Measurements from ENCODE around the gene UBN1. TPM values are rescaled to one million over a fixed set of nuclear protein-coding genes. Genes with fewer than 3 reads are reported as not detected.

Gene UBN1
- total RNA-seq, 1 experiment from 2014 or later = 36.2 TPM

- DNase-seq (ENCODE audit: low read depth) = peak; percentile 91
Observed at GRCh38 chr16:4859190-4859899, 12.1 kb downstream of the UBN1 start.

DNA sequence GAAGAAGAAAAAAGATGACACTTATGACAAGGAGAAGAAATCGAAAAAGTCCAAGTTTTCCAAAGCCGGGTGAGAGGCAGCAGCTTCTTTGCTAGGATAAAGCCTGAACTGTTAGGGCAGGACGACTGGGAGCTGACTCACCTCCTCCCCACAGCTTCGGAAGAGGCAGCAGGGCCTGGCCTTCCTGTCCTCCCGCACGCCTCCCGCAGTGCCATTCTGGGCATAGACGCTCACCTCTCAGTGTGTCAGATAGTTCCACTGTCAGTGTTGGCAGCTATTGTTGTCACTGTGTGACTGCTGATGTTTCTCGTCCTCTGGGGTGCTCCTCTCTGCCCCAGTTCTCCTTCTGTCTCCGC is 12.6 kb downstream of the UBN1 start:
- DNase-seq (ENCODE audit: low read depth) = peak; percentile 89

- DNase-seq (ENCODE audit: low read depth) = no peak
Observed at GRCh38 chr16:4860727-4861342, 13.6 kb downstream of the UBN1 start.

DNA sequence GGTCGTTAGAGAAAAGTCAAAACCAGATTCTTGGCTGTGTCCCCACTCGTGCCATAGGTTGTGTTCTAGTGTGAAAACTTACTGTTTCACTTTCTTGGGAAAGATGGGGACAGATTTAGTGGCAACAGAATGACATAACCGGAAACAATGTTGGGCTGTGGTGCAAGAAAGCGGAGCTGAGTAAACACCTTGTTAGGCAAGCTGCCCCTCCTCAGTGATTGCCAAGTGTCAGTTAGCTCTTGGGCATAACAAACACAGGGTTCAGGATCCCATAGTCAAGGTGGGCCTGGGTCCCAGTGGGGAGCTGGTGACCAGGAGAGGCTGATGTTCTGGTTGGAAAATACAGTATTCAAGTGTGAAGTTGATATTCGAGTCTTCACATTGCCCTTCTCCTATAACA is 15.4 kb downstream of the UBN1 start:
- no peak for DNase-seq (ENCODE audit: low read depth)

- DNase-seq (ENCODE audit: low read depth) = no peak
Observed at GRCh38 chr16:4864728-4865127, 17.4 kb downstream of the UBN1 start.

- DNase-seq (ENCODE audit: low read depth) = no peak
Observed at GRCh38 chr16:4865231-4865860, 18.1 kb downstream of the UBN1 start.

DNA sequence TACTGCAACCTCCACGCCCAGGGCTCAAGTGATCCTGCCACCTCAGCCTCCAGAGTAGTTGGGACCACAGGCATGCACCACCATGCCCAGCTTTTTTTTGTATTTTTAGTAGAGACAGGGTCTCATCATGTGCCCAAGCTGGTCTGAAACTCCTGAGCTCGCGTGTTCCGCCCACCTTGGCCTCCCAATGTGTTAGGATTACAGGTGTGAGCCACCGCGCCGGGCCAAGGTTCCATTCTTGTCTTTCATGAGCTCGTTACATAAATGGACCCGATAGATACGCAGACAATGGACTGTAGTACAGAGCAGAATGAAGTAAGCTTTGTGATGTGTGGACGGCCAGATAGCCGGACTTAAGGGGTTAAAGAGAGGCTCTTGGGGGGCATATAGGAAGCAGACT is 19.3 kb downstream of the UBN1 start:
- no peak for DNase-seq (ENCODE audit: low read depth)

GRCh38 chr16:4868026-4868425 is 20.7 kb downstream of the UBN1 start:
- no peak for DNase-seq (ENCODE audit: low read depth)

DNA sequence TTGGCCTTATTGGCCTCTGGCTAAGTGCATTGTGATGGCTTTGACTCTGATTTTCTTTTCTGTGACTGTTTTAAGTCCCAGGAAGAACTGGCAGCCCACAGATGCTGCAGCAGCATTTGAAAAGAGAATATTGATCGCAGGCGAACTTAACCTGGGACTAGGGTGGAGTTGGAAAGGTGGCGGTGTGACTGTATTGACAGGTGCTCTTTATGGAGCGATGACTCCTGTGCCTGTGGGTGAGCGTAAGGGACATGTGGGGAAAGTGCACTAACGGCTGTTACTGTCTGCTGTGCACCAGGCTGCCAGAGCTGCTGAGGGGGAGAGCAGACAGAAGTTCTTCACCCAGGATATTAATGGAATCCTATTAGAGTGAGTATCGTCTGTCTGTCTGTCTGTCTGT is 21.3 kb downstream of the UBN1 start:
- no peak for DNase-seq (ENCODE audit: low read depth)

DNA sequence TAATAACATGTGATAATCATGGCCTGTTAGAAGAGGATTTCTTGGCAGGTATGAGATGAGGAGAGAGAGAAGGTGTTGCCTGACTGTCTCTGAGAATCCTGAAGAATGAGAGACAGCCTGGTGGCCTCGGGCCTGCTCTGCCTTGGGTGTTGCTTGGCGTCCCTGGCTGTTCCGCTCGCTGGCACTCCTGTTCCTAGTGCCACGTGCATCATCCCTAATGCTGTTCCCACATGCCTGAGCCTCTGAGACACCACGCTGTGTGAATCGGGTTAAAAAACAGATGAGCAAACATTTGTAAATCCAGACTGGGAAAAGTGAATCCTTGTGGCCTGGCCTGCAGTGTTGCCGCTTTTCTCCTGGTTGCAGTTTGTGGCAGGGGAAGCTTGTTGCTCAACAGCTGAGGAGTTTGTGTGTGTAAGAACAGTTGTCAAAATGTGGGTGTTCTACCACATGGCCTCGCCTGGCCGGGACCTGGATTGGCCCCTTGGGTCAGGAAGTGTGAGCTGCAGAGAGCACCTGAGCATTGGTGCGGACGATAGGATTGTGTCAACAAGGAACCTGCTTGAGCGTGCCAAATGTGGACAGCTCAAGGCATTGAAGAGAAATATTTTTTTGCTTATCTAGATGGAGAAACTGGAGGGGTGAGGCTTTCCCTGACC is 22.0 kb downstream of the UBN1 start:
- DNase-seq (ENCODE audit: low read depth) = no peak

DNA sequence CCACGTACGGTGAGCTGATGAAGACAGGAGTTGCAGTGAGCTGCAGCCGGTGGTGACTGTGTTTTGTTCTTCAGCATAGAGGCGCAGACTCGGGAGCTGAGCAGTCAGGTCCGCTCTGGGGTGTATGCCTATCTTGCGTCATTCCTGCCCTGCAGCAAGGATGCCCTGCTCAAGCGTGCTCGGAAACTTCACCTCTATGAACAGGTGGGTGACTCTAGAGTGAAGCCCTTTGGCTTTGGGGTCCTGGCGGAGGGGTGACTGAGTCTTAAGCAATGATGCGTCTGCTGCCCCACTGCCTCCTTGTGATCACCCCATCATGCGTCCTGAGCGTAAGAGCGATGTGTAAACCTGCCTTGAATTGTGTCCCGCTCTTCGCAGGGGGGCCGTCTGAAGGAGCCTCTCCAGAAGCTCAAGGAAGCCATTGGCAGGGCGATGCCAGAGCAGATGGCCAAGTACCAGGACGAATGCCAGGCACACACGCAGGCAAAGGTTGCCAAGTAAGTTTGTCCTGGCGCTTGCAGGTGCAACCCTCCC is 22.9 kb downstream of the UBN1 start:
- no peak for DNase-seq (ENCODE audit: low read depth)

DNA sequence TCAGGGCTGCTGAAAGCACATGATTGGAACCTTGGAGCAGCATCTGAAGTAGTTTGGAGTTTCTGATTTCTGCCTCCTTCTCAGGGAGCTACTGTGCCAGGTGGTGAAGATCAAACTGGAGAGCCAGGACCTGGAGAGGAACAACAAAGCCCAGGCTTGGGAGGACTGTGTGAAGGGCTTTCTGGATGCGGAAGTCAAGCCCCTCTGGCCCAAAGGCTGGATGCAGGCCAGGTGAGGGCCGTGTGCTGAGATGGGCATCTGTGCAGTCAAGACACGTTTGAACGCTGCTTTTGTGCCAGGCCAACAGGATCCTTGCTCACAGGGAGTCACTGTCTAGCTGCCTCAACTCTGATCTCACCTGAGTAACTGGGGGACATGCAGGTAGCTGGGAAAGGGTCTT is 23.8 kb downstream of the UBN1 start:
- DNase-seq (ENCODE audit: low read depth) = no peak

- DNase-seq (ENCODE audit: low read depth) = no peak
Observed at GRCh38 chr16:4873091-4873490, 25.8 kb downstream of the UBN1 start.

- DNase-seq (ENCODE audit: low read depth) = no peak
Observed at GRCh38 chr16:4874666-4875065, 27.4 kb downstream of the UBN1 start.

DNA sequence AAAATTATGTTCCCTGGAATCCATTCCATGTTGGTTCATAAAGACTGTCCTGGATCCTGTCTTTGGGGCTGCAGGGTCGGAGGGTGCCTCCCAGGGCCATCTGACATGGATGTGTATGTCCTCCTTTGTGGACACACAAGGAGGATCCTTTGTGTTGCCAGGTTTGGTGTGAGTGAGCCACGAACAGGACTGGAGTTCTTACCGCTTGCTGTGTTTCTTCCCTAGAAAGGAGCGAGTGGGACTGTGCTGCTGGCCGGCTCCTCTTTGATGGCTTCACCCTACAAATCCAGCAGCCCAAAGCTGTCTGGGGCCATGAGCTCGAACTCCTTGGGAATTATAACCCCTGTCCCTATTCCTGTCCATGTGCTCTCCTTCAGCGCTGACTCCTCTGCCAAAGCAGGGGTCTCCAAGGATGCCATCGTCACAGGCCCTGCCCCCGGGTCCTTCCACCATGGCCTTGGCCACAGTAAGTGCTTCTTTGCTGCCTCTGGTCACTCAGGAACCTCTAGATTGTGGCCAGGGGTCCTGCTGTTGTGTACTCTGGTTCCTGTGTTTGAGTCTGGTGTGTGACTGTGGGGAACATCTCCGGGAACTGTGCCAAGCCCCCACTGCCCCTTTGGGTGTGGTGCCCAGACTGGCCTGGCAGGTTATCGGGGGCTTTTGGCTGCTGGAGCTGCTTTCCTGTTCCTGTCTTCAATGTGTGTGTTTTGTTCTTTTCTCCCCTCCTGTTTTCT is 29.5 kb downstream of the UBN1 start:
- no peak for DNase-seq (ENCODE audit: low read depth)

DNA sequence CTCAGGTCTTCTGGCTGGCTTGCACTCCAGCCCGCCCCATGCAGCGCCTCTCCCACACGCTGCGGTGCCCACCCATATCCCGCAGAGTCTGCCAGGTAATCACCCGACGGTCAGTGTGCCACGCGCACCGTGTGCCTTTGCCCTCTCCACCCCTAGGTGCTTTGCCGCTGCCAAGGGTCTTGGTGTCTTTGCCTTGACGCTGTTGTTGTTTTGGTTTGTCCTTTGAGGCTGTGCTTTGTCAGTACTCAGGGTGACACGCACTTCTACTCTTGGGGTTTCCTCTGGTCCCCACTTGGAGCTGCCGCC is 30.1 kb downstream of the UBN1 start:
- no peak for DNase-seq (ENCODE audit: low read depth)

GRCh38 chr16:4879049-4879448 is 31.8 kb downstream of the UBN1 start:
- no peak for DNase-seq (ENCODE audit: low read depth)

GRCh38 chr16:4880006-4880580 is 32.8 kb downstream of the UBN1 start:
- DNase-seq (ENCODE audit: low read depth) = no peak

DNA sequence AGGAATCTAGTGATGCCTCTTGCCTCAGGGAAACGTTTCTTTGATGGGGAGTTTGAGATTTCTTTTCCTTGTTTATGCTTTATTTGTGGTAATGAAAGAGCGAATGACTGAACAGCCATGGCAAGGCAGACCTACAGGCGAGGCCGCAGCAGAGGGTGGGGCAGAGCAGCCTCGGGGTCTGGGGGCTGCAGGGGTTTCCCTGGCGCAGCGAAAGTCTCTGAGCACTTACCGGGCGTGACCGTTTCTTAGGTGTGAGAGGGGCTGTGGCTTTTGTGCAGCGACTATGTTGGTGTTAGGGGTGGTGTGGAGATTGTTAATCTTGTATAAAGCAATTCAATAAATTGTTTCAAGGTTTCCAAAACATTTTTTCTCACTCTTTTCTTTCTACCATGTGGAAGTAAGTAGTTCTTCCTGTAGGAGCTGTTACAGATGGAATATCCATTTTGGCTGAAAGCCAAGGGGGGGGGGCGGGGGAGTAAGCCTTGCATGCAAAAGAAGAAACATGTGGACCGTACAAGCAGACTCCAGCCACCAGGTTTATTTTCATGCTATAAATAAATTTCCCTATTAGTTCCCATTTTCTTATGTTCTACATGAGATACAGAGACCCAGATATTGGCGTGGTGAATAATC is 34.8 kb downstream of the UBN1 start:
- no peak for DNase-seq (ENCODE audit: low read depth)

DNA sequence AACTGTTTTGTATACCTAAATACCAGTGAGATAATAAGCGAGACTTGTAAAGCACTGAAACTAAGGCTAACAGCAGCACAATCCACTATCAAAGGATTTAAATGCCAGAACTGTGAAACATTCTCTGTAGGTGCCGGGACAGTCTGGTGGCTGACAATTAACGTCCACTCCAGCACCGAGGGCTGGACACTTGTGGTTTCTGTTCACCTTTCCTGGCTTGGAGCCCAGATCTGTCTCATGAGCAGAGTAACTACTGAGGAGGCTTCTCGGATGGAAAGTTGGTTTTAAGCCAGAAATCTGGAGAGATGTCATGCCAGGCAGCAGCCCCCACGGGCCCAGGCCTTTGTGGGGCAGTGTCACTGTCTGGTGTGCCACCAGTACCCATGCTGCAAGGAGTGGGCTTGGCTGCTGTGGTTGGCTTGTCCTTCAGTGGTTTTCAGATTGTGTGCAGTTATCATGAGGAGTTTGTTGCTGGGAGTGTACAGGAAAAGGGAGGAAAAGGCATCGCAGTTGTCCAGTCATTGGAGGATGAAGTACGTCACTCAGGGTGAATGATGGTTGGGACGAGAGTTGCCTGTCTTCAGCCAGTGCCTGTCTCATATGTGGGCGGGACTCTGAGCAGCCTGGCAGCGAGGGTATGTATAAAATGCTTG is 35.5 kb downstream of the UBN1 start:
- DNase-seq (ENCODE audit: low read depth) = peak; percentile 91

All from HT1080 (cell line).